Stomach (tissue), 4 donors: ENCODE data around the gene LIPG.

Source experiments
- CTCF ChIP-seq, 7 experiments: fragments of 450-650 bp in 4 of 7; fragments of 200-600 bp in 3 of 7; sonication (generic) in 3 of 7; IDR thresholded peaks; one replicate each; pipeline ENCODE4 v1.5.1; 2016 to 2019; ENCODE audit warnings: antibody characterized with exemption in 7 of 7, control low read depth in 2 of 7, mild to moderate bottlenecking in 1 of 7
- EP300 ChIP-seq: sonication (generic); formaldehyde crosslinking; IDR thresholded peaks from one replicate; pipeline ENCODE4 v1.6.1; 2017; ENCODE audit warnings: antibody characterized with exemption

GRCh38 chr18:49630246-49630699 is 68.4 kb downstream of the LIPG start:
- TF ChIP-seq CTCF (IDR thresholded peaks at IDR 0.05) (no peak), EP300 (no peak)
